H1 (cell line): ENCODE results near the gene ZNF546. TPM values are rescaled to one million over a fixed set of nuclear protein-coding genes. Genes with fewer than 3 reads are reported as not detected.

Experiments used
- CTCF ChIA-PET: fragments of 300-600 bp; sonication (Branson Sonifier 250); formaldehyde crosslinking; loops from one replicate; lab custom pipeline; 2021; ENCODE audit not compliant: partially characterized antibody; lab: Charles Lee
- POLR2A ChIA-PET: fragments of 300-600 bp; sonication (Branson Sonifier 250); formaldehyde crosslinking; loops from one replicate; lab custom pipeline; 2021; ENCODE audit warnings: inconsistent platforms; ENCODE audit not compliant: partially characterized antibody; lab: Charles Lee
- DNase-seq, 2 experiments: peaks; one replicate each; pipeline versions ENCODE4 v3.0.0 to v3.0.0-alpha.2; 2010 to 2022; ENCODE audit warnings: low spot score in 2 of 2, low read depth in 1 of 2, mixed read lengths in 1 of 2
- FAIRE-seq: peaks from 2 replicates; lab custom pipeline; 2011; peaks lifted over from hg19 to GRCh38; lab: Jason Lieb, UNC
- H2AFZ ChIP-seq: 2 replicates; pipeline ENCODE4 v1.8.1; 2012; ENCODE audit warnings: low read length, inconsistent platforms
- H2AK5ac ChIP-seq: 2 replicates; pipeline ENCODE4 v1.6.1; 2013; ENCODE audit warnings: low read depth, low read length
- H2BK120ac ChIP-seq: replicated peaks from 2 replicates; pipeline ENCODE3; 2013; ENCODE audit warnings: low read depth, low read length, inconsistent platforms
- H2BK12ac ChIP-seq: 2 replicates; pipeline ENCODE4 v1.6.1; 2013; ENCODE audit warnings: low read depth, low read length
- H2BK15ac ChIP-seq: 2 replicates; pipeline ENCODE4 v1.6.1; 2013; ENCODE audit warnings: low read length
- H2BK20ac ChIP-seq: 2 replicates; pipeline ENCODE4 v1.6.1; 2013; ENCODE audit warnings: low read length
- H2BK5ac ChIP-seq: 2 replicates; pipeline ENCODE4 v1.6.1; 2013; ENCODE audit warnings: low read depth, low read length
- H3K14ac ChIP-seq: 2 replicates; pipeline ENCODE4 v1.6.1; 2013; ENCODE audit warnings: inconsistent platforms; ENCODE audit not compliant: insufficient read length
- H3K18ac ChIP-seq: 2 replicates; pipeline ENCODE4 v1.6.1; 2013; ENCODE audit warnings: low read length; ENCODE audit errors: extremely low read depth
- H3K23ac ChIP-seq: 2 replicates; pipeline ENCODE4 v1.6.1; 2013; ENCODE audit warnings: inconsistent platforms; ENCODE audit not compliant: insufficient read length
- H3K23me2 ChIP-seq: 2 replicates; pipeline ENCODE4 v1.6.1; 2013; ENCODE audit warnings: low read depth, low read length
- H3K27ac ChIP-seq: 2 replicates; pipeline ENCODE4 v1.6.1; 2011; ENCODE audit warnings: low read depth, low read length, inconsistent platforms
- H3K27me3 ChIP-seq, 4 experiments: replicated peaks in 1 of 4; 1 replicate in 1 of 4; 2 replicates in 3 of 4; pipeline versions ENCODE4 v1.6.1 to v1.8.1; 2011 to 2013; ENCODE audit warnings: low read length in 3 of 4, mild to moderate bottlenecking in 3 of 4, inconsistent platforms in 2 of 4, mixed read lengths in 2 of 4, moderate library complexity in 1 of 4; ENCODE audit not compliant: control insufficient read depth in 3 of 4, insufficient read depth in 3 of 4; ENCODE audit errors: extremely low read depth in 1 of 4
- H3K36me3 ChIP-seq, 4 experiments: 2 replicates each; pipeline versions ENCODE4 v1.6.1 to v1.8.1; 2011 to 2013; ENCODE audit warnings: mild to moderate bottlenecking in 4 of 4, low read length in 3 of 4, moderate library complexity in 2 of 4, control low read depth in 1 of 4, inconsistent platforms in 1 of 4; ENCODE audit not compliant: insufficient read depth in 4 of 4, control insufficient read depth in 2 of 4
- H3K4ac ChIP-seq: replicated peaks from 2 replicates; pipeline ENCODE3; 2013; ENCODE audit warnings: low read length, low read depth, mixed read lengths, inconsistent platforms; ENCODE audit not compliant: insufficient read length
- H3K4me1 ChIP-seq, 4 experiments: replicated peaks in 1 of 4; 1 replicate in 1 of 4; 2 replicates in 3 of 4; pipeline versions ENCODE4 v1.6.1 to v1.8.1; 2011 to 2013; ENCODE audit warnings: low read length in 3 of 4, inconsistent platforms in 2 of 4, mixed read lengths in 1 of 4; ENCODE audit not compliant: insufficient read depth in 4 of 4, control insufficient read depth in 3 of 4
- H3K4me2 ChIP-seq, 2 experiments: 2 replicates each; pipeline versions ENCODE4 v1.6.1 to v1.8.1; 2011 to 2013; ENCODE audit warnings: low read depth in 2 of 2, low read length in 2 of 2, control low read depth in 1 of 2, inconsistent platforms in 1 of 2, mild to moderate bottlenecking in 1 of 2; ENCODE audit not compliant: insufficient read depth in 1 of 2
- H3K4me3 ChIP-seq, 4 experiments: fragments of 200-600, 300-600 bp in 1 of 4; sonication (generic), shearing (Covaris generic), sonication (Bioruptor Twin) in 1 of 4; 2 replicates each; pipeline versions ENCODE4 v1.5.1 to v1.8.1; 2011 to 2016; ENCODE audit warnings: low read length in 4 of 4, low read depth in 3 of 4, control low read depth in 2 of 4, inconsistent platforms in 2 of 4, mild to moderate bottlenecking in 2 of 4, mixed read lengths in 1 of 4, moderate library complexity in 1 of 4; ENCODE audit not compliant: insufficient read depth in 2 of 4; ENCODE audit errors: extremely low read depth in 1 of 4
- H3K56ac ChIP-seq: replicated peaks from 2 replicates; pipeline ENCODE3; 2013; ENCODE audit warnings: low read depth, mild to moderate bottlenecking, mixed read lengths, low read length, inconsistent platforms; ENCODE audit not compliant: insufficient read length
- H3K79me1 ChIP-seq: 2 replicates; pipeline ENCODE4 v1.6.1; 2013; ENCODE audit warnings: low read depth, low read length, control low read depth
- H3K79me2 ChIP-seq, 2 experiments: 2 replicates each; pipeline versions ENCODE4 v1.6.1 to v1.8.1; 2012 to 2013; ENCODE audit warnings: low read length in 2 of 2, mild to moderate bottlenecking in 2 of 2, inconsistent platforms in 1 of 2; ENCODE audit not compliant: insufficient read depth in 2 of 2, control insufficient read depth in 1 of 2
- H3K9ac ChIP-seq, 4 experiments: replicated peaks in 1 of 4; 1 replicate in 1 of 4; 2 replicates in 3 of 4; pipeline versions ENCODE4 v1.6.1 to v1.8.1; 2011 to 2013; ENCODE audit warnings: low read depth in 3 of 4, low read length in 3 of 4, control low read depth in 2 of 4, mild to moderate bottlenecking in 2 of 4, moderate library complexity in 2 of 4, inconsistent platforms in 1 of 4; ENCODE audit errors: extremely low read depth in 1 of 4
- H3K9me3 ChIP-seq, 2 experiments: 2 replicates each; pipeline versions ENCODE4 v1.6.1 to v1.8.1; 2012 to 2013; ENCODE audit warnings: mild to moderate bottlenecking in 2 of 2, moderate library complexity in 2 of 2, control low read depth in 1 of 2, inconsistent platforms in 1 of 2, low read depth in 1 of 2, low read length in 1 of 2, mixed read lengths in 1 of 2; ENCODE audit not compliant: insufficient read depth in 2 of 2
- H4K20me1 ChIP-seq, 2 experiments: replicated peaks in 1 of 2; 2 replicates each; pipeline versions ENCODE3 to v1.8.1; 2011 to 2013; ENCODE audit warnings: inconsistent platforms in 2 of 2, low read length in 2 of 2, mild to moderate bottlenecking in 1 of 2; ENCODE audit not compliant: insufficient read depth in 2 of 2, control insufficient read depth in 1 of 2
- H4K5ac ChIP-seq: 2 replicates; pipeline ENCODE4 v1.6.1; 2013; ENCODE audit warnings: low read length, low read depth, mixed read lengths, inconsistent platforms; ENCODE audit not compliant: insufficient read length
- H4K8ac ChIP-seq: 2 replicates; pipeline ENCODE4 v1.8.0; 2013; ENCODE audit warnings: mild to moderate bottlenecking, moderate library complexity, low read length, inconsistent platforms; ENCODE audit not compliant: insufficient read depth; ENCODE audit errors: extremely low read depth
- H4K91ac ChIP-seq: replicated peaks from 2 replicates; pipeline ENCODE3; 2013; ENCODE audit warnings: low read length, mixed read lengths, inconsistent platforms; ENCODE audit not compliant: insufficient read length
- EP300 ChIP-seq, 2 experiments: IDR thresholded peaks; 1 replicate in 1 of 2; 2 replicates in 1 of 2; pipeline ENCODE4 v1.6.1; 2011 to 2012; ENCODE audit warnings: low read depth in 2 of 2, low read length in 2 of 2, mild to moderate bottlenecking in 2 of 2, borderline replicate concordance in 1 of 2, inconsistent platforms in 1 of 2, moderate library complexity in 1 of 2
- SP4 ChIP-seq: IDR thresholded peaks from 2 replicates; pipeline ENCODE4 v1.6.1; 2012; ENCODE audit warnings: low read length, inconsistent platforms
- TAF1 ChIP-seq: IDR thresholded peaks from 2 replicates; pipeline ENCODE4 v1.6.1; 2011; ENCODE audit warnings: mild to moderate bottlenecking, low read depth, low read length
- YY1 ChIP-seq: IDR thresholded peaks from 2 replicates; pipeline ENCODE4 v1.6.1; 2011; ENCODE audit warnings: low read depth, mild to moderate bottlenecking, low read length
- ZNF274 ChIP-seq: IDR thresholded peaks from 2 replicates; pipeline ENCODE4 v1.7.0; 2012; ENCODE audit warnings: low read length, borderline replicate concordance; ENCODE audit errors: extremely low read depth
- WGBS, 2 experiments: shearing (Covaris generic) in 1 of 2; methylation state at CpG; one replicate each; pipeline versions ENCODE4 v1.1.6 to v1.1.7; 2013 to 2015; ENCODE audit warnings: low lambda C conversion rate in 2 of 2, mixed read lengths in 2 of 2, inconsistent platforms in 1 of 2, low coverage in 1 of 2, missing lambda C conversion rate in 1 of 2; ENCODE audit not compliant: insufficient replicate concordance in 2 of 2, insufficient coverage in 1 of 2, insufficient read length in 1 of 2; ENCODE audit errors: extremely low coverage in 1 of 2, missing lambda C conversion rate in 1 of 2; 5-methylcytosine and 5-hydroxymethylcytosine counted together
- polyA plus RNA-seq, 7 experiments: library from polyadenylated mRNA; depleted of rRNA in 3 of 7; stranded (reverse) in 5 of 7; unstranded in 2 of 7; fragments of >200 nt in 5 of 7; fragments of 200-250 nt in 2 of 7; gene quantifications; 1 replicate in 5 of 7; 2 replicates in 1 of 7; 4 replicates in 1 of 7; pipeline versions ENCODE4 v1.2.1 to v1.2.3, GENCODE V29; 2011 to 2013; ENCODE audit warnings: missing spikeins in 2 of 7, mixed read lengths in 2 of 7
- total RNA-seq: library from RNA; stranded (reverse); fragmentation: NEBNext Ultra II Directional; extraction: Animal tissue kit (Norgen Biotek cat#: 25700); gene quantifications from 2 replicates; pipeline ENCODE4 v1.2.1, GENCODE V29; 2021

Gene ZNF546
- total and polyA plus RNA-seq, 2 of the 8 experiments (the other 6 are each of a cell fraction or from before 2014, with no cell fraction given), result 0.21 to 1.1 TPM

DNA sequence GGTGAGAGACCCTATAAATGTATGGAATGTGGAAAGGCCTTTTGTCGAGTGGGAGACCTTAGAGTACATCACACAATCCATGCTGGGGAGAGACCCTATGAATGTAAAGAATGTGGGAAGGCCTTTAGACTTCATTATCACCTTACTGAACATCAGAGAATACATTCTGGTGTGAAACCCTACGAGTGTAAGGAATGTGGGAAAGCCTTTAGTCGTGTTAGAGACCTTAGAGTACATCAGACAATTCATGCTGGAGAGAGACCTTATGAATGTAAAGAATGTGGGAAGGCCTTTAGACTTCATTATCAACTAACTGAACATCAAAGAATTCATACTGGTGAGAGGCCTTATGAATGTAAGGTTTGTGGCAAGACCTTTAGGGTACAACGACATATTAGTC is 17.1 kb downstream of the ZNF546 start:
- H3K4me1 ChIP-seq, result no peaks in the 10 kb centered on the region
- FAIRE-seq (no peak), DNase-seq (no peak)
- H3K14ac ChIP-seq, result no peak overlapping the region
- H3K27ac ChIP-seq, result no peak overlapping the region
- no peaks in the 10 kb centered on the region for H3K27me3 ChIP-seq
- no peaks in the 10 kb centered on the region for H3K23me2 ChIP-seq
- no peak overlapping the region for H4K5ac ChIP-seq
- H2BK15ac ChIP-seq, result no peak overlapping the region
- 91% methylated on average over 4 of the region's 4 CpGs; no CpG with 5 or more reads in 1 of the 2 experiments for WGBS, 2 experiments
- H2AK5ac ChIP-seq, result no peak overlapping the region
- no peak overlapping the region for H2BK12ac ChIP-seq
- peaks cover 38 to 47% of the 10 kb centered on the region in 2 experiments for H3K9me3 ChIP-seq
- no peak overlapping the region for H3K23ac ChIP-seq
- H2BK20ac ChIP-seq, result no peak overlapping the region
- no peak overlapping the region for H3K9ac ChIP-seq
- no peak overlapping the region for H3K18ac ChIP-seq
- no peaks in the 10 kb centered on the region for H3K79me2 ChIP-seq
- no peak overlapping the region for H3K4ac ChIP-seq
- H2BK5ac ChIP-seq, result no peak overlapping the region
- H4K20me1 ChIP-seq, result no peaks in the 10 kb centered on the region
- no peak overlapping the region for H3K4me2 ChIP-seq
- H2AFZ ChIP-seq, result no peak overlapping the region
- H3K36me3 ChIP-seq, result peaks cover 0 to 14% (median 1%) of the 10 kb centered on the region in 4 experiments; a peak in 2 of 8 replicates
- no peak overlapping the region for H3K56ac ChIP-seq
- no peaks in the 10 kb centered on the region for H3K79me1 ChIP-seq
- POLR2A ChIA-PET, result no interaction called here
- no peak overlapping the region for H2BK120ac ChIP-seq
- TF ChIP-seq TAF1, result no peak
- TF ChIP-seq SP4, result no peak
- TF ChIP-seq EP300 (IDR thresholded peaks at IDR 0.05; ENCODE audit: borderline replicate concordance in 1 of 2, low read depth in 2 of 2, low read length in 2 of 2), result no peak
- peak; percentile 50; the same call in 1 of the 2 replicates for TF ChIP-seq ZNF274
- TF ChIP-seq YY1, result no peak
- TF ChIP-seq, all 59 proteins: peak for 1
- no peak overlapping the region for H4K91ac ChIP-seq
- CTCF ChIA-PET, result no interaction called here
- H3K4me3 ChIP-seq, result no peak overlapping the region
- H4K8ac ChIP-seq, result no peak overlapping the region
